Mucosa of gallbladder (tissue), 1 donor: ENCODE results near the gene EPB42. TPM values are rescaled to one million over a fixed set of nuclear protein-coding genes. Genes with fewer than 3 reads are reported as not detected.
"Not testable (repeated sequence)": the region's sequence is repeated elsewhere in the genome, so short reads cannot be mapped to it uniquely, and the experiment has no call there.

Experiments
- DNase-seq: peaks from one replicate; pipeline ENCODE4 v3.0.0-alpha.2; 2020; ENCODE audit warnings: low spot score
- total RNA-seq: library from RNA; stranded (reverse); gene quantifications from one replicate; pipeline ENCODE4 v1.2.1, GENCODE V29; 2021
- donor health status: DM: no; HTN: no; CAD: no.

The EPB42 gene
- total RNA-seq, 1 donor from 2014 or later: 1.4 TPM

GRCh38 chr15:43241100-43241499 is 20.3 kb upstream of the EPB42 start:
- DNase-seq: peak; percentile 42

- no peak for DNase-seq
Measured at GRCh38 chr15:43239732-43240491, 19.1 kb upstream of the EPB42 start.

GRCh38 chr15:43238671-43239131 is 17.9 kb upstream of the EPB42 start:
- DNase-seq: no peak

- DNase-seq: no peak
Measured at GRCh38 chr15:43237842-43238470, 17.1 kb upstream of the EPB42 start.

GRCh38 chr15:43235536-43235935 is 14.7 kb upstream of the EPB42 start:
- no peak for DNase-seq

- no peak for DNase-seq
Measured at GRCh38 chr15:43232289-43232874, 11.6 kb upstream of the EPB42 start.

- no peak for DNase-seq
Measured at GRCh38 chr15:43230640-43231115, 9.9 kb upstream of the EPB42 start.

GRCh38 chr15:43229977-43230376 is 9.2 kb upstream of the EPB42 start:
- DNase-seq: no peak

- DNase-seq: no peak
Measured at GRCh38 chr15:43226436-43227305, 5.9 kb upstream of the EPB42 start.

- not testable (repeated sequence) for DNase-seq
Measured at GRCh38 chr15:43225950-43226255, 5.1 kb upstream of the EPB42 start.

GRCh38 chr15:43225201-43225949 is 4.6 kb upstream of the EPB42 start:
- DNase-seq: peak; percentile 54

- DNase-seq: no peak
Measured at GRCh38 chr15:43221422-43221821, 604 bp upstream of the EPB42 start.

- no peak for DNase-seq
Measured at GRCh38 chr15:43219929-43220928, 589 bp downstream of the EPB42 start.

- no peak for DNase-seq
Measured at GRCh38 chr15:43218908-43219706, 1.7 kb downstream of the EPB42 start.

- no peak for DNase-seq
Measured at GRCh38 chr15:43215961-43216360, 4.9 kb downstream of the EPB42 start.

- no peak for DNase-seq
Measured at GRCh38 chr15:43214592-43215295, 6.1 kb downstream of the EPB42 start.

- DNase-seq: no peak
Measured at GRCh38 chr15:43214169-43214568, 6.6 kb downstream of the EPB42 start.

GRCh38 chr15:43213466-43213865 is 7.4 kb downstream of the EPB42 start:
- no peak for DNase-seq

GRCh38 chr15:43212951-43213350 is 7.9 kb downstream of the EPB42 start:
- no peak for DNase-seq
